ENCODE results near the gene ASIC2.

The ASIC2 gene

DNA sequence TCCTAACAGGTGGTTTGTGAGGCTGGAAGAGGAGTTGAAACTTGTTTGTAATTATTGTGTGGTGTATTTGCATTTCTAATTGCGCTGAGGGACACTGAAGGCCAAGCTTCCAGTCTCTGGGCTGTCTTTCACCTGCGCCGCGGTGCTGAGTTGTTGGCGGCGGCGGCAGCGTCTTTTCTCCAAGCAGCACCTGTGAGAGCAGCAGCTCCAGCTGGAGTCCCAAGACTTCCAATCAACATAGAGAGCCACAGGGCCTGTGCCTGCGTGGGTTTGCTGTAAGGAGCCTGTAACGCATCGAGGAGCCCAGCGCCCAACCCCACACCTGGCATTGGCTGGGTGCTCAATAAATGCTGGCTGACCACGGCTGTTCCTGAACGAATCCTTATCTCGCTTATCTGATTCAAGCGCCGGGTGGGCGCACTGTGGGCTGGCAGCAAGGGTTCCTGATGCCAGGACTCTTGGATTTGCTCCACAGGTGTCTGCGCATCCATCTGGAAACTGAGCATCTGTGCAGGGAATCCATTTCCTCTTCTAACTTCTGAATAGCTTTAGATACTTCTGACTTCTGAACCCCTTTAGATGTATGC, 138.1 kb downstream of the ASIC2 start:
- DNase-seq (ENCODE audit: low read depth in 2 of 2) = no peak

DNA sequence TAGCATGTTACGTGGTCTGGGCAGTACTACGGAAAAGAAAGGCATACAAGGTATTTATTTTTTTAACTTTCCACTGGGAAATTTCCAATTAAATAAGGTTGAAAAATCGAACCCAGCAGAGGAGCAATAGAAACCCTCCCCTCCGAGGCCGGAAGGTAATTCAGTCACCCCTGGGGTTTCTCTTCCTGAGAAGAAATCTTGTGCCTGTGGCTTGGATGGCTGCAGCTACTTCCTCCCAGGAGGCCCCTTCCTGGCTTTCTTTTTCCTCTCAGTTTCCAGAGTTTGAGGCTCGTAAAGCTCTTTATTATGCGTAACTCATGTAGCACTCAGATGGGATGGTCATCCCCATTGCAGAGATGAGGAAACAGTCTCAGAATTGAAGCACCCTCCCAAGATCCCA, 140.3 kb downstream of the ASIC2 start:
- DNase-seq (ENCODE audit: low read depth in 2 of 2) = no peak

DNA sequence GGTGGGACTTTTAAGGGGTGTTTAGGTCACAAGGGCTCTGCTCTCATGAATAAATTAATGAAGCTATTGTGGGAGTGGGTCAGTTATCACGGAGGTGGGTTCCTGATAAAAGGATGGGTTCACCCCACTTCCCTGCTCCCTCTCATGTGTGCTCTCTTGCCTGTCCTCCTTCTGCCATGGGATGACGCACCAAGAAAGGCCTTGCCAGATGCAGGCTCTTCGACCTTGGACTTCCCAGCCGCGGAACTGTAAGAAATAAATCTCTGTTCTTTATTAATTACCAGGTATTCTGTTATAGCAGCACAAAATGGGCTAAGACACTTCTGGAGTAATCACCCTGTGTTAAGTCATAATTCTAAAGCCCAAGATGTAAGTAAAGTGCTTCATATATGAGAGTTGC, 141.5 kb downstream of the ASIC2 start:
- DNase-seq (ENCODE audit: low read depth in 2 of 2) = no peak

GRCh38 chr17:33145941-33146340, 147.2 kb downstream of the ASIC2 start:
- DNase-seq (ENCODE audit: low read depth in 2 of 2) = no peak

DNA sequence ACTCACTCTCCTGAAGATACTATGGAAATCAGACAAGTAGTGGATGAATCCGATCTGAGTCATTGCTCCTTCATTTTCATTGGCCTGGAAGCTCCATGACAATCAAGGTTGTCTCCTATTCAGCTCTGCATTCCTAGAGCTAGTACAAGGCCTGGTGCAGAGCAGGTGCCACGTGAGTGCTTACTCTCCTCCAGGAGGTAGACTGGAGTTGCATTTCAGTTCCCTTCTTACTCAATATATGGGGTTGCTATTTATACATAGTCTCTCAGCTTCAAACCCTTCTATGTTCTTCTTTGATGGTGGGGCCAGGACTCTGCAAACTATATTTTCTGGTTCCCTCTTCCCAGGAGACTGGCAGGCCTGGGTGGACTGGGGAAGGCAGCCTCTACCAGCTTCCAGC, 148.3 kb downstream of the ASIC2 start:
- no peak for DNase-seq (ENCODE audit: low read depth in 2 of 2)

GRCh38 chr17:33142705-33143299, 150.3 kb downstream of the ASIC2 start:
- no peak for DNase-seq (ENCODE audit: low read depth in 2 of 2)

GRCh38 chr17:33140413-33141099, 152.5 kb downstream of the ASIC2 start:
- no peak for DNase-seq (ENCODE audit: low read depth in 2 of 2)

DNA sequence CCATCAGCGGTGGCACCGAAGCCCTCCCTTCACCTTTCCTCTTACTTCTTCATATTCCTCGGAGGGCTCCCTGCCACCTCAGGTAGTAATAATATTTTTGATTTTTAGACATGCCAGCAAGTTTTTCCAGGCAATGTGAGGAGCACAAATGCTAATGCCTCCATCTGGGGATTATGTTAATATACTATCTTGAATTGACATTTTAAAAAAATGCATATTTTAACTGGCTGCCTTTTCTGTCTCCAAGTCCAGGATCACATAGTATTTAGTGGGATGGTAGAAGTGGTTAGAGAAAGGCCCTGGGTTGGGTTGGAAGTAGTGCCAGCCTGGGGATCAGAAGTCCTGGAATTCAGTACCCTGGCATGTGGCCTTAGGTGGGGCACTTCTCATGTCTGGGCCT, 154.5 kb downstream of the ASIC2 start:
- DNase-seq (ENCODE audit: low read depth in 2 of 2) = no peak

DNA sequence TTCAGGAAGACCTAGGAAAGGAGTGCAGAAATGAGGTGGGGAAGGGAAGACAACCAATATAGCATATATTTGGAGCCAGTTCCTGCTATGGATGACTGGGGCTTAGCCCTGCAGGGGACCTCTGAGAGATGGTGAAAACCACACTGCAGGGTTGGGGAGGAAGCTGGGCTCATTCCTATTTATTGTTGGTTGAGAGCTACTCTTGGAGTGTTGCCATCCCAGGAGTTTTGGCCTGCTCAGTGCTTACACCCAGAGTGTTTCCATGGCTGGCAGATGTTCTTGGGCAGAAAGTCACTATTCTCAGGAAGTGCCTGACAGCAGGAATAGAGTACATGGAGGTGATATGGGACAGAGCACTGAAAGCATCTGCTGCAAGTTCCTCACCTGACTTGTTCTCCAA, 155.7 kb downstream of the ASIC2 start:
- DNase-seq (ENCODE audit: low read depth in 2 of 2) = no peak

- DNase-seq (ENCODE audit: low read depth in 2 of 2) = no peak
Measured at GRCh38 chr17:33135691-33136090, 157.4 kb downstream of the ASIC2 start.

GRCh38 chr17:33131620-33132019, 161.5 kb downstream of the ASIC2 start:
- DNase-seq (ENCODE audit: low read depth in 2 of 2) = no peak

DNA sequence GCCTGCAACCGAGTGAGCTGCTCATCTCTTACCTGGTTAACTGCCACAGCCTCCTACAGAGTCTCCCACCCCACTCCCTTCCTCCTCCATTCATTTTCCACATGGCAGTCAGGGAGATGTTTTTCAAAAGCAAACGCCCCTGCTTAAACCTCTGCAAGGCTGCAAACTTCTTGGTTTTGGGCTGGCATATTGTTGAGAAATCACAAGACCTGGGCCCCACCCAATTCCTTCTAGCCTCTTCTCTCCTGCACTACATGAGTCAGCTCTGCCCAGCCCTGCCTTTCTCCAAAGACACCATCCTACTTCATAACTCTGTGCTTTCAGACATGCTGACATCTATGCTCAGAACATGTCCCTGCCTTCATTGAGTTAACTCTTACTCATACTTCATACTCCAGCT, 165.4 kb downstream of the ASIC2 start:
- no peak for DNase-seq (ENCODE audit: low read depth in 2 of 2)

GRCh38 chr17:33126086-33126485, 167.0 kb downstream of the ASIC2 start:
- no peak for DNase-seq (ENCODE audit: low read depth in 2 of 2)

DNA sequence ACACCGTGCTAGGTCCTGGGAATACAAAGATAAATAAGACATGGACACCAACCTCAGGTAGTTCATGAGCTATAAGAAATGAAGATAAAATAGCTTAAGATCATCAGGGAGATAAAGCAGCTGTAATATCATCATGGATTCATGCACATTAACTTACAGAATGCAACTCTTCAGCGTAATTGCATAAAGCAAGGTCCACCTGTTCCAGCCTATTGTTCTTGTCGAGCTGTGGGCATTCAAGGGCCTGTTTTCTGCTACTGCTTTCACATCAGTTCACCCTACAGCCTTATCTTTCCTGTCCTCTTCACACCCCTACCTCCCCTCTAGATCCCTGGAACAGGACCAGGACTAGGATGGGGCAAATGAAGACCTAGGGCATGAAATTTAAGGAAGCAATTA, 167.5 kb downstream of the ASIC2 start:
- DNase-seq (ENCODE audit: low read depth in 2 of 2) = no peak

GRCh38 chr17:33124871-33125551, 168.1 kb downstream of the ASIC2 start:
- DNase-seq (ENCODE audit: low read depth in 2 of 2) = no peak

DNA sequence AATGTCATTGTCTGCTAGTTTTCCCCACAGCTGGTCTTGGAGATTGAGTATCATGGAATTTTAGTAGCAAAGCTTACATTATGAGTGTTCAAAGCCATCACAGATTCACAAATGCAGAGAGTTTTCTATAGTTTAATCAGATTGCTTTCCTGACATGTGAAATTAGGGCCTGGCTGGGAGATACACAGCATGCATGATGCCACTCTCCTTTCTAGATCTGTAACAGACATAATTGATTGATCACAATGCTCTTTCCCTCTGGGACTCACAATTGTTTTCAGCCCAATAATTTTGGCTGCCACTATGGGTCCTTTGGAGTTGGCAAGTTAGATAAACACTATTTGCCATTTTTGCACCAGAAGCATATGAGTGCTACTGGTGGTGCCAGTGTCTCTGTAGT, 168.9 kb downstream of the ASIC2 start:
- no peak for DNase-seq (ENCODE audit: low read depth in 2 of 2)

GRCh38 chr17:33121756-33122155, 171.3 kb downstream of the ASIC2 start:
- DNase-seq (ENCODE audit: low read depth in 2 of 2) = no peak

DNA sequence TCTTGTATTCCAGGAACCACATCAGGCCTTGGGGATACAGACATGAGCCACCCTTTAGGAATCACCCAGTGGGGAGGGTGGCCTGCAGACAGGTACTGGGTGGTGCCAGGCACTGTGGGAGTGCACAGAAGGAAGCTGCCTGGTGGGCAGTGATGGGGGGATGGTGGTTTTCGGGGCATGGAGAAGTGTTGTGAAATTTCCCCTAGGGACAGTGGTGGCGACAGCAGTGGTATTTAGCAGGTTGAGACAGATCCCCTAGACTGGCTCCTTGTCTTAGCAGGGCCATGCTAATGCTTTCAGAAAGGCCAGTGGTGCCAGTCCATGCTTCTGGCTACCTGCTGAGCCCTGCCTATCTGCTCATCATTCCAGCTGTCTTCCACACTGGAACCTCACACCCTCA, 171.8 kb downstream of the ASIC2 start:
- DNase-seq (ENCODE audit: low read depth in 2 of 2) = no peak

GRCh38 chr17:33120103-33120502, 173.0 kb downstream of the ASIC2 start:
- DNase-seq (ENCODE audit: low read depth in 2 of 2) = no peak

GRCh38 chr17:33118391-33119075, 174.6 kb downstream of the ASIC2 start:
- DNase-seq (ENCODE audit: low read depth in 2 of 2) = no peak

DNA sequence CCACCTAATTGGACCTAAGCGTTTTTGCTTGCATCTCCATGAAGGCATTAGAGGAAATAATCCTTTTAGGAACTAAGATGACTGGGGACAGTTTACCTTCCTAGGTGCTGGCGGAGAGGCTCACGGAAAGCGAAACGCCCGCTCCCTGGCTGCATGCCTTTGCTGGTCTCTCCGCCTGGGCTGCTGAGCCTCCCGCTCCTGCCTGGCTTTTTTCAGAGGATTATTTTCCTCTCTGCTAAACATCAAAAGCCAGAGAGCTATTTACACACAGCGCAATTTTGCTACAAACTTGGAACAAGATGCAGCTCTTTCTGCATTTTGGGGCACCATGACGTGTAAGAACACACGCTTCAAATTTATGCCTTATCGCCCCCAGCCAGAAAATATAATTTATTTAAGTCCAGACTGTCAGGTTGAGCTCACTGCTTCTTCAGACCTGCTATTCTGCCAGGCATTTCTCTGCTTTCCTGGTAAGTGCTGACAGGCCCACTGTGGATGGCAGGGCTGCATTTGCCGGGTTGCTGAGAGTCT, 177.0 kb downstream of the ASIC2 start:
- no peak for DNase-seq (ENCODE audit: low read depth in 2 of 2)

GRCh38 chr17:33115366-33115765, 177.7 kb downstream of the ASIC2 start:
- DNase-seq (ENCODE audit: low read depth in 2 of 2) = no peak

Measured in stimulated activated CD8-positive, alpha-beta memory T cell treated with anti-CD3 and anti-CD28 coated beads, Interleukin-2, amount 100 ng/mL, for 1 hour (primary cell).